Measurements from ENCODE around the gene LCOR. TPM values are rescaled to one million over a fixed set of nuclear protein-coding genes. Genes with fewer than 3 reads are reported as not detected.
A peak's percentile ranks its signal among the peaks of the same experiment; 100 is the strongest.

LCOR gene
- total and polyA plus RNA-seq, 9 of the 15 experiments (the other 6 are each of a cell fraction or from before 2014, with no cell fraction given), result 3.6 to 25.2 (median 14.4) TPM

- ChIA-PET POLR2A (no interaction called here), CTCF (ENCODE audit: low intra/inter-chr PET ratio) (interaction anchor here (0.6 kb wide), 1 partner anchor 388 kb away, joined by 3 read pairs; no protein-coding TSS in a partner anchor)
- Histone ChIP-seq H4K20me1 (replicated peaks; ENCODE audit: control insufficient read depth, insufficient read depth, low read length) (no peaks in the 10 kb centered on the region), H3K4me3 (no peak overlapping the region), H2AFZ (ENCODE audit: low read depth, low read length) (no peak overlapping the region), H3K27me3 (ENCODE audit: control insufficient read depth in 2 of 2, insufficient read depth in 2 of 2, low read length in 2 of 2) (peaks cover 11 to 38% of the 10 kb centered on the region in 2 experiments; a peak in 4 of 5 replicates), H3K4me1 (replicated peaks in 1 of 2; ENCODE audit: control insufficient read depth in 2 of 2, insufficient read depth in 2 of 2, low read length in 2 of 2) (peaks cover 0 to 4% of the 10 kb centered on the region in 2 experiments; a peak in 2 of 5 replicates), H3K27ac (ENCODE audit: extremely low read depth, low read depth, low read length) (no peak overlapping the region), H3K9me3 (replicated peaks; ENCODE audit: control insufficient read depth, insufficient read depth, low read depth, low read length) (no peaks in the 10 kb centered on the region), H3K9me1 (ENCODE audit: control insufficient read depth, insufficient read depth, low read length) (no peaks in the 10 kb centered on the region), H3K79me2 (ENCODE audit: control insufficient read depth, insufficient read depth, low read length) (no peaks in the 10 kb centered on the region), H3K9ac (ENCODE audit: insufficient read depth in 1 of 2, low read depth in 2 of 2, low read length in 2 of 2) (no peak overlapping the region), H3K36me3 (ENCODE audit: control insufficient read depth, insufficient read depth, low read length) (no peaks in the 10 kb centered on the region), H3K4me2 (ENCODE audit: insufficient read depth, low read length) (no peak overlapping the region)
- intact Hi-C loops (cut with micrococcal nuclease), result loop anchor here (5.0 to 10.0 kb wide), 3 partner anchors 114 to 384 kb away; no protein-coding TSS in a partner anchor
- DNase-seq (ENCODE audit: extremely low read depth in 1 of 4, low spot score in 3 of 4) (no peak), ATAC-seq (no peak), FAIRE-seq (no peak)
- BruUV-seq (replicated peaks), result no TSS peak
- in situ Hi-C loops (cut with MboI), result no loop called here
- TF ChIP-seq MLLT1 (IDR thresholded peaks at IDR 0.05) (peak in 1 of 2 experiments; percentile 56; a peak in 1 of 4 replicates), HSF4 (CRISPR knock-in tag; IDR thresholded peaks at IDR 0.05; ENCODE audit: borderline replicate concordance) (no peak)
- WGBS (ENCODE audit: insufficient coverage, low coverage, missing lambda C conversion rate), result 0% methylated on average over 3 of the region's 3 CpGs
Measured at GRCh38 chr10:97028832-97029178, 196.7 kb downstream of the LCOR start.

- ATAC-seq (no peak), FAIRE-seq (no peak), DNase-seq (ENCODE audit: extremely low read depth in 1 of 4, low spot score in 3 of 4) (no peak)
- Histone ChIP-seq H3K4me3 (no peak overlapping the region), H2AFZ (ENCODE audit: low read depth, low read length) (no peak overlapping the region), H3K9me1 (ENCODE audit: control insufficient read depth, insufficient read depth, low read length) (no peaks in the 10 kb centered on the region), H4K20me1 (replicated peaks; ENCODE audit: control insufficient read depth, insufficient read depth, low read length) (no peaks in the 10 kb centered on the region), H3K27me3 (ENCODE audit: control insufficient read depth in 2 of 2, insufficient read depth in 2 of 2, low read length in 2 of 2) (peaks cover 11 to 40% of the 10 kb centered on the region in 2 experiments; a peak in 4 of 5 replicates), H3K9ac (ENCODE audit: insufficient read depth in 1 of 2, low read depth in 2 of 2, low read length in 2 of 2) (no peak overlapping the region), H3K9me3 (replicated peaks; ENCODE audit: control insufficient read depth, insufficient read depth, low read depth, low read length) (no peaks in the 10 kb centered on the region), H3K27ac (ENCODE audit: extremely low read depth, low read depth, low read length) (no peak overlapping the region), H3K4me1 (replicated peaks in 1 of 2; ENCODE audit: control insufficient read depth in 2 of 2, insufficient read depth in 2 of 2, low read length in 2 of 2) (peaks cover 0 to under 1% of the 10 kb centered on the region in 2 experiments; a peak in 2 of 5 replicates), H3K36me3 (ENCODE audit: control insufficient read depth, insufficient read depth, low read length) (no peaks in the 10 kb centered on the region), H3K4me2 (ENCODE audit: insufficient read depth, low read length) (no peak overlapping the region), H3K79me2 (ENCODE audit: control insufficient read depth, insufficient read depth, low read length) (no peaks in the 10 kb centered on the region)
- ChIA-PET CTCF (ENCODE audit: low intra/inter-chr PET ratio) (no interaction called here), POLR2A (no interaction called here)
- intact Hi-C loops (cut with micrococcal nuclease), result loop anchor here (5.0 to 10.0 kb wide), 3 partner anchors 114 to 384 kb away; no protein-coding TSS in a partner anchor
- WGBS (ENCODE audit: insufficient coverage, low coverage, missing lambda C conversion rate), result 7% methylated on average over 3 of the region's 3 CpGs
- in situ Hi-C loops (cut with MboI), result no loop called here
- BruUV-seq (replicated peaks), result no TSS peak
- TF ChIP-seq ZNF3 (CRISPR knock-in tag; IDR thresholded peaks at IDR 0.05) (no peak), MED1 (CRISPR knock-in tag; IDR thresholded peaks at IDR 0.05; ENCODE audit: borderline replicate concordance) (no peak), GMEB1 (CRISPR knock-in tag; IDR thresholded peaks at IDR 0.05) (no peak), PTTG1 (tag; IDR thresholded peaks at IDR 0.05; ENCODE audit: low read depth) (no peak), ZNF584 (CRISPR knock-in tag; IDR thresholded peaks at IDR 0.05; ENCODE audit: low read depth) (no peak), MEIS2 (IDR thresholded peaks at IDR 0.05; ENCODE audit: partially characterized antibody) (no peak), CREB3 (tag; conservative IDR thresholded peaks at IDR 0.05; ENCODE audit: low read depth) (no peak), BCL6 (CRISPR knock-in tag; IDR thresholded peaks at IDR 0.05) (no peak), KLF10 (CRISPR knock-in tag; IDR thresholded peaks at IDR 0.05) (no peak), SP2 (IDR thresholded peaks at IDR 0.05; ENCODE audit: extremely low read depth, low read depth, low read length, poor library complexity, severe bottlenecking) (no peak)
Measured at GRCh38 chr10:97029271-97029670, 197.2 kb downstream of the LCOR start.
